Adrenal gland (tissue), 12 donors: ENCODE data around the gene NR2F2. TPM values are rescaled to one million over a fixed set of nuclear protein-coding genes. Genes with fewer than 3 reads are reported as not detected.
"Not testable (repeated sequence)": the region's sequence is repeated elsewhere in the genome, so short reads cannot be mapped to it uniquely, and the experiment has no call there.

Experiments used
- DNase-seq, 7 donors: peaks; one replicate each; pipeline ENCODE4 v3.0.0-alpha.2; 2019 to 2020
- H3K27ac ChIP-seq, 5 donors: fragments of 200-600 bp; sonication (generic) in 4 of 5; 1 replicate in 3 of 5; 2 replicates in 2 of 5; pipeline versions ENCODE4 v1.5.1 to v1.8.0; 2016 to 2020; ENCODE audit warnings: mild to moderate bottlenecking in 1 of 5
- H3K27me3 ChIP-seq: fragments of 200-600 bp; 2 replicates; pipeline ENCODE4 v1.8.0; 2021
- H3K36me3 ChIP-seq, 2 donors: fragments of 200-600 bp; replicated peaks in 1 of 2; 1 replicate in 1 of 2; 2 replicates in 1 of 2; pipeline versions ENCODE4 v1.5.1 to v1.8.0; 2018 to 2022
- H3K4me1 ChIP-seq, 2 donors: fragments of 200-600 bp; replicated peaks in 1 of 2; 1 replicate in 1 of 2; 2 replicates in 1 of 2; pipeline versions ENCODE4 v1.5.1 to v1.8.0; 2018 to 2021
- H3K4me3 ChIP-seq, 4 donors: fragments of 200-600 bp; sonication (generic) in 3 of 4; one replicate each; pipeline ENCODE4 v1.5.1; 2016 to 2018
- H3K9me3 ChIP-seq, 3 donors: fragments of 200-600 bp; sonication (generic) in 1 of 3; replicated peaks in 1 of 3; 1 replicate in 2 of 3; 2 replicates in 1 of 3; pipeline versions ENCODE4 v1.5.1 to v1.8.0; 2016 to 2021
- CTCF ChIP-seq, 6 experiments: fragments of 450-650 bp in 4 of 6; fragments of 200-600 bp in 2 of 6; sonication (generic) in 1 of 6; IDR thresholded peaks; 1 replicate in 5 of 6; 2 replicates in 1 of 6; pipeline versions ENCODE4 v1.5.1 to v1.8.0; 2016 to 2021; ENCODE audit warnings: antibody characterized with exemption in 6 of 6, mild to moderate bottlenecking in 2 of 6, moderate library complexity in 1 of 6
- POLR2A ChIP-seq, 2 donors: fragments of 450-650 bp; IDR thresholded peaks; one replicate each; pipeline ENCODE4 v1.6.1; 2017; ENCODE audit warnings: antibody characterized with exemption in 2 of 2, mild to moderate bottlenecking in 2 of 2, moderate library complexity in 1 of 2
- WGBS, 4 donors: extraction: QIAGEN DNeasy Blood & Tissue Kit in 2 of 4; methylation state at CpG; one replicate each; pipeline versions ENCODE4 v1.1.5 to v1.1.7; 2013 to 2017; 5-methylcytosine and 5-hydroxymethylcytosine counted together
- intact Hi-C, 2 donors: fragments of 100-400 bp; cut with DNase I; formaldehyde crosslinking; loops; one replicate each; pipeline versions ENCODE4 v1.14.1 to v1.15.0; 2022 to 2023
- polyA plus RNA-seq, 3 donors: library from polyadenylated mRNA; stranded (reverse); fragments of 200-250 nt in 2 of 3; fragments of 350-450 nt in 1 of 3; fragmentation: Illumina TruSeq in 1 of 3; extraction: RNeasy Lipid Tissue Mini Kit (QIAGEN cat#74804) in 1 of 3; gene quantifications; one replicate each; pipeline ENCODE4 v1.2.3, GENCODE V29; 2013 to 2014
- total RNA-seq, 9 donors: library from RNA; depleted of rRNA in 4 of 9; stranded (reverse); fragments of >200 nt in 4 of 9; fragments of 120-200 nt in 1 of 9; fragmentation: NEBNext Ultra II Directional in 1 of 9; extraction: Animal tissue kit (Norgen Biotek cat#: 25700) in 1 of 9; gene quantifications; one replicate each; pipeline versions ENCODE4 v1.1.0 to v1.2.4, GENCODE V29; 2013 to 2023
- donor health status: healthy with polysubstance abuse.
- donor health status: Bipolar disorder and iron deficiency.
- donor health status: DM: yes; HTN: yes; CAD: no.
- donor health status: DM: no; HTN: no; CAD: no.
- donor health status: DM: no; HTN: no; CAD: no.
- donor health status: DM: yes; HTN: yes; CAD: no.

NR2F2 gene
- total and polyA plus RNA-seq, 12 donors, result 13.9 to 113 (median 47.1) TPM

- H3K4me3 ChIP-seq, result no peak overlapping the region
Observed at GRCh38 chr15:96369351-96369750, 38.9 kb downstream of the NR2F2 start.

GRCh38 chr15:96369825-96370621 lies 39.5 kb downstream of the NR2F2 start:
- WGBS, 4 donors, result 72 to 85% (median 77%) methylated on average over 15 to 22 of the region's 22 CpGs
- no peaks in the 10 kb centered on the region for H3K9me3 ChIP-seq
- no peaks in the 10 kb centered on the region for H3K36me3 ChIP-seq
- no peak overlapping the region for H3K27ac ChIP-seq
- no peak for DNase-seq
- no peak overlapping the region for H3K4me3 ChIP-seq
- no peak for TF ChIP-seq CTCF (IDR thresholded peaks at IDR 0.05)
- TF ChIP-seq POLR2A (IDR thresholded peaks at IDR 0.05), result no peak
- no peaks in the 10 kb centered on the region for H3K4me1 ChIP-seq
- H3K27me3 ChIP-seq, result peaks cover 5% of the 10 kb centered on the region
- intact Hi-C loops, result loop anchor here in 1 of 2 donors (10.0 kb wide), 1 partner anchor 215 kb away; no protein-coding TSS in a partner anchor

More at GRCh38 chr15:96369351-96369750, 38.9 kb downstream of the NR2F2 start:
- no peak for TF ChIP-seq POLR2A (IDR thresholded peaks at IDR 0.05)
- TF ChIP-seq CTCF (IDR thresholded peaks at IDR 0.05), result no peak
- peaks cover 5% of the 10 kb centered on the region for H3K27me3 ChIP-seq
- no peaks in the 10 kb centered on the region for H3K4me1 ChIP-seq
- DNase-seq, result no peak
- intact Hi-C loops, result loop anchor here in 1 of 2 donors (10.0 kb wide), 1 partner anchor 215 kb away; no protein-coding TSS in a partner anchor
- 73 to 84% (median 83%) methylated on average over 18 to 19 of the region's 19 CpGs for WGBS, 4 donors
- no peak overlapping the region for H3K27ac ChIP-seq
- no peaks in the 10 kb centered on the region for H3K9me3 ChIP-seq
- H3K36me3 ChIP-seq, result no peaks in the 10 kb centered on the region

DNA sequence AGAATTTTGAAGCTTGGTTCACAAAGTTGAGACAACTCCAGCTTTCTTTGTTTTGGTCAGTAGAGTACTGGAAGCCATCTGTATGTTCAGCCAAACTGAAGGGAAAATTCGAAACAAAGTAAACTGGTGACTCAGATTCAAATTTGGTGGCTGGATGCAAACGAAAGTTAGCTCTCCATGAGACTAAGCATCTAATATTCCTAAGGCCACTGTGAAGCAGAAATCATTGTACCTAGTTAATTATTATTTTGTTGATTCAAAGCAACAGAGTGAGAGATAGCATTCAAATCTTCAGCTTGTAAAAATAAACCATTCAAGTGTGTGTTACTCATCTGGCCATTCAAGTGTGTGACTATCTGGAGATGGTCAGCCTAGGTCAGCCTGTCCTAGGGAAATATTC lies 42.1 kb downstream of the NR2F2 start:
- no peaks in the 10 kb centered on the region for H3K36me3 ChIP-seq
- no peaks in the 10 kb centered on the region for H3K4me1 ChIP-seq
- H3K27me3 ChIP-seq, result no peaks in the 10 kb centered on the region
- H3K27ac ChIP-seq, result no peak overlapping the region
- WGBS, 4 donors, result 79 to 88% (median 85%) methylated on average over 2 of the region's 2 CpGs
- no peak for TF ChIP-seq CTCF (IDR thresholded peaks at IDR 0.05)
- TF ChIP-seq POLR2A (IDR thresholded peaks at IDR 0.05), result no peak
- H3K9me3 ChIP-seq, result no peaks in the 10 kb centered on the region
- no peak for DNase-seq
- H3K4me3 ChIP-seq, result no peak overlapping the region
- intact Hi-C loops, result no loop called here

- H3K36me3 ChIP-seq, result no peaks in the 10 kb centered on the region
- 49 to 67% (median 64%) methylated on average over 5 of the region's 5 CpGs for WGBS, 4 donors
- H3K4me1 ChIP-seq, result no peaks in the 10 kb centered on the region
- no peak overlapping the region for H3K4me3 ChIP-seq
- no peaks in the 10 kb centered on the region for H3K27me3 ChIP-seq
- peak in 1 of 7 donors; percentile 33 for DNase-seq
- TF ChIP-seq CTCF (IDR thresholded peaks at IDR 0.05) (no peak), POLR2A (IDR thresholded peaks at IDR 0.05) (no peak)
- intact Hi-C loops, result no loop called here
- no peak overlapping the region for H3K27ac ChIP-seq
- no peaks in the 10 kb centered on the region for H3K9me3 ChIP-seq
Observed at GRCh38 chr15:96374499-96374898, 44.0 kb downstream of the NR2F2 start.

DNA sequence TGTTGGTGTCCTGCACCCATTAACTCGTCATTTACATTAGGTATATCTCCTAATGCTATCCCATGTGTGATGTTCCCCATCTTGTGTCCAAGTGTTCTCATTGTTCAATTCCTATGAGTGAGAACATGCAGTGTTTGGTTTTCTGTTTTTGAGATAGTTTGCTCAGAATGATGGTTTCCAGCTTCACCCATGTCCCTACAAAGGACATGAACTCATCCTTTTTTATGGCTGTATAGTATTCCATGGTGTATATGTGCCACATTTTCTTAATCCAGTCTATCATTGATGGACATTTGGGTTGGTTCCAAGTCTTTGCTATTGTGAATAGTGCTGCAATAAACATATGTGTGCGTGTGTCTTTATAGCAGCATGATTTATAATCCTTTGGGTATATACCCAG lies 49.1 kb downstream of the NR2F2 start:
- H3K36me3 ChIP-seq, H3K9me3 ChIP-seq, H3K27me3 ChIP-seq, DNase-seq, H3K4me1 ChIP-seq, H3K27ac ChIP-seq, H3K4me3 ChIP-seq, intact Hi-C loops: not testable (repeated sequence)
- WGBS, 4 donors, result 69 to 91% (median 80%) methylated on average over 1 of the region's 2 CpGs
